Uterus (tissue), 4 donors: Measurements from ENCODE around the gene BCAN. TPM values are rescaled to one million over a fixed set of nuclear protein-coding genes. Genes with fewer than 3 reads are reported as not detected.
A peak's percentile ranks its signal among the peaks of the same experiment; 100 is the strongest.

Experiments
- DNase-seq, 2 donors: peaks; one replicate each; pipeline ENCODE4 v3.0.0-alpha.2; 2019 to 2020
- H3K27ac ChIP-seq, 2 donors: fragments of 200-600 bp; sonication (generic); 1 replicate in 1 of 2; 2 replicates in 1 of 2; pipeline ENCODE4 v1.5.1; 2016 to 2018
- H3K27me3 ChIP-seq, 2 donors: fragments of 200-600 bp; sonication (generic); one replicate each; pipeline ENCODE4 v1.5.1; 2018 to 2019; ENCODE audit warnings: control low read depth in 1 of 2
- H3K36me3 ChIP-seq, 2 donors: fragments of 200-600 bp; sonication (generic); one replicate each; pipeline ENCODE4 v1.5.1; 2019; ENCODE audit warnings: control low read depth in 1 of 2
- H3K4me1 ChIP-seq, 2 donors: fragments of 200-600 bp; sonication (generic); one replicate each; pipeline ENCODE4 v1.5.1; 2018 to 2019; ENCODE audit warnings: control low read depth in 1 of 2
- H3K4me3 ChIP-seq, 2 donors: fragments of 200-600 bp; sonication (generic); 1 replicate in 1 of 2; 2 replicates in 1 of 2; pipeline ENCODE4 v1.5.1; 2018 to 2019; ENCODE audit warnings: mild to moderate bottlenecking in 1 of 2
- H3K9me3 ChIP-seq, 2 donors: fragments of 200-600 bp; sonication (generic); one replicate each; pipeline ENCODE4 v1.5.1; 2019; ENCODE audit warnings: control low read depth in 1 of 2
- CTCF ChIP-seq, 4 experiments: fragments of 200-600 bp in 2 of 4; fragments of 450-650 bp in 2 of 4; sonication (generic) in 2 of 4; IDR thresholded peaks; one replicate each; pipeline ENCODE4 v1.5.1; 2016 to 2019; ENCODE audit warnings: antibody characterized with exemption in 4 of 4, mild to moderate bottlenecking in 2 of 4, moderate library complexity in 1 of 4
- POLR2A ChIP-seq, 2 donors: fragments of 450-650 bp; IDR thresholded peaks; one replicate each; pipeline ENCODE4 v1.6.1; 2016; ENCODE audit warnings: antibody characterized with exemption in 2 of 2, mild to moderate bottlenecking in 1 of 2, moderate library complexity in 1 of 2
- intact Hi-C: fragments of 100-400 bp; cut with DNase I; formaldehyde crosslinking; loops from one replicate; pipeline ENCODE4 v1.15.1; 2023; ENCODE audit warnings: low total_unique reads
- total RNA-seq, 4 donors: library from RNA; depleted of rRNA in 3 of 4; stranded (reverse); fragments of >200 nt in 3 of 4; gene quantifications; one replicate each; pipeline versions ENCODE4 v1.1.0 to v1.2.4, GENCODE V29; 2014 to 2023
- donor health status: DM: yes; HTN: yes; CAD: no.

BCAN gene
- total RNA-seq, 4 donors from 2014 or later, result 2.3 to 3.0 (median 2.8) TPM; not detected in 1

- Histone ChIP-seq H3K27ac (peak overlapping the region in 1 of 2 donors; percentile 1), H3K4me1 (no peaks in the 10 kb centered on the region), H3K36me3 (no peaks in the 10 kb centered on the region), H3K4me3 (no peak overlapping the region), H3K27me3 (no peaks in the 10 kb centered on the region), H3K9me3 (no peaks in the 10 kb centered on the region)
- intact Hi-C loops, result loop anchor here (2.0 to 10.0 kb wide), 2 partner anchors 34 to 194 kb away; no protein-coding TSS in a partner anchor
- no peak for DNase-seq
- no peak for TF ChIP-seq CTCF (IDR thresholded peaks at IDR 0.05)
- no peak for TF ChIP-seq POLR2A (IDR thresholded peaks at IDR 0.05)
Observed at GRCh38 chr1:156691191-156691590, 49.3 kb downstream of the BCAN start.

GRCh38 chr1:156691665-156692440 is 49.9 kb downstream of the BCAN start:
- DNase-seq, result no peak
- Histone ChIP-seq H3K27ac (peak overlapping the region in 1 of 2 donors; percentile 38), H3K4me1 (no peaks in the 10 kb centered on the region), H3K27me3 (no peaks in the 10 kb centered on the region), H3K9me3 (no peaks in the 10 kb centered on the region), H3K36me3 (no peaks in the 10 kb centered on the region), H3K4me3 (no peak overlapping the region)
- TF ChIP-seq CTCF (IDR thresholded peaks at IDR 0.05), result no peak
- TF ChIP-seq POLR2A (IDR thresholded peaks at IDR 0.05), result no peak
- intact Hi-C loops, result loop anchor here (2.0 to 10.0 kb wide), 2 partner anchors 33 to 193 kb away; no protein-coding TSS in a partner anchor

DNA sequence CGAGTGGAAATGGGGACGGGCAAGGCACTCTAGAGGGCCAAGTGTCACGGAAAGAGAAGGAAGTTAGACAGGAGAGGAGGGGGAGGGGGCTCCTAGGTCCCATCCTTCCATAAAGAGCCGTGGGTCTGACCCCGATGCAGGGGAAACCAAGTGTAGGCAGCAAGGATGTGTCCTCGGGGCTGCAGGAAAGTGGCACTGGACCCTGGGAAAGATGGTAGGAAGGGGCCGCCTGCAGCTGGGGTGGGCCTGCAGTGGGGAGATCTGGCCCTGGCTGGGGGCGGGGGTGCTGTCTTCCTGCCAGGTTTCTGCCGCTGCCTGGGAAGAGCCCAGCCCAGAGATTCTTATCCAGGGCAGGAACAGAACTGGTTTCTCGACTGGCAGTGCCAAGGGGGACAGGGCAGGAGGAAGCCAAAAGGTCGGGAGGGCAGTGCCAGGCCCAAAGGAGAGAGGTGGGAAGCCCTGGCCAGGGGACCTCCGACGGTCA is 50.6 kb downstream of the BCAN start:
- TF ChIP-seq POLR2A (IDR thresholded peaks at IDR 0.05) (no peak), CTCF (IDR thresholded peaks at IDR 0.05) (no peak)
- Histone ChIP-seq H3K4me3 (no peak overlapping the region), H3K4me1 (no peaks in the 10 kb centered on the region), H3K27ac (no peak overlapping the region), H3K36me3 (no peaks in the 10 kb centered on the region), H3K9me3 (no peaks in the 10 kb centered on the region), H3K27me3 (no peaks in the 10 kb centered on the region)
- DNase-seq, result no peak
- intact Hi-C loops, result loop anchor here (10.0 kb wide), 1 partner anchor 192 kb away; no protein-coding TSS in a partner anchor

- Histone ChIP-seq H3K27ac (peak overlapping the region in 1 of 2 donors; percentile 21), H3K4me3 (no peak overlapping the region), H3K9me3 (no peaks in the 10 kb centered on the region), H3K36me3 (no peaks in the 10 kb centered on the region), H3K27me3 (no peaks in the 10 kb centered on the region), H3K4me1 (no peaks in the 10 kb centered on the region)
- DNase-seq, result no peak
- intact Hi-C loops, result loop anchor here (10.0 kb wide), 1 partner anchor 192 kb away; no protein-coding TSS in a partner anchor
- no peak for TF ChIP-seq CTCF (IDR thresholded peaks at IDR 0.05)
- TF ChIP-seq POLR2A (IDR thresholded peaks at IDR 0.05), result no peak
Observed at GRCh38 chr1:156692925-156693847, 51.3 kb downstream of the BCAN start.
